HG02938 (cell line): Measurements from ENCODE around the gene TMEM108.

ENCODE experiments used
- ATAC-seq: cut with Tn5 transposase; IDR thresholded peaks from one replicate; pipeline ENCODE4 v1.9.1; 2021; ENCODE audit warnings: mild to moderate bottlenecking, moderate library complexity; ENCODE audit not compliant: unreplicated experiment

The TMEM108 gene

DNA sequence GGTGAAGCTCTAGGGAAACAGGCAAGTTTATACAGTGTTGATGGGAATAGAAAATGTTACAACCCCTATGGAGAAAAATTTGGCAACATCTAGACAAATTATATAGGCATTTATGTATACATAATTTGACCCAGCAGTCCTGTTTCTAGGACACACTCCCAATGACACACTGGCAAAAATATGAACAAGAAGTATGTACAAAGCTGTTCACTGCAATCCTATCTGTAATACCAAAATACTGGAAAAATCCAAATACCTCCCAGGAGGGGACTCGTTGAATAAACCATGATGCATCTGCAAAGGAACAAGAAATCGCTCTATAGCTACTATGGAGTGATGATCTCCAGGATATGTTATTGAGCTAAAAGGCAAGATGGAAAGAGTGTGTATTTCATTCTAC lies 370.2 kb downstream of the TMEM108 start:
- no peak for ATAC-seq

DNA sequence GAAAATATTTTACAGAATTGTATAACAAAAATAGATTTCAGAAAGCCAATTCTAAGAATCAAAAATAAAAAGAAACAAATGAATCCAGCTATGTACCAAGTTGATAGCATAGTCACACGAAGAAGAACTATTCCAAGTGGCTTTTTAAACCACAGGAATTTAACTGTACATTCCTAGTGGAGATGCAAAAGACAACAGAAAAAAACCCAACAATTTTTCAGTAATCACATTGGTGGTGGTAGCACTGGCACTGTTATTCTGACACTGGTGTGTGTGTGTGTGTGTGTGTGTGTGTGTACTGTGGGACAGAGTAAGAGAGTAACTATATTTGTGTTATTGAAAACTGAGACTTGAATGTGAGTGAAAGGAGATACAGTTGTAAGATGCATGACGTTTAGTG lies 370.8 kb downstream of the TMEM108 start:
- ATAC-seq, result no peak

DNA sequence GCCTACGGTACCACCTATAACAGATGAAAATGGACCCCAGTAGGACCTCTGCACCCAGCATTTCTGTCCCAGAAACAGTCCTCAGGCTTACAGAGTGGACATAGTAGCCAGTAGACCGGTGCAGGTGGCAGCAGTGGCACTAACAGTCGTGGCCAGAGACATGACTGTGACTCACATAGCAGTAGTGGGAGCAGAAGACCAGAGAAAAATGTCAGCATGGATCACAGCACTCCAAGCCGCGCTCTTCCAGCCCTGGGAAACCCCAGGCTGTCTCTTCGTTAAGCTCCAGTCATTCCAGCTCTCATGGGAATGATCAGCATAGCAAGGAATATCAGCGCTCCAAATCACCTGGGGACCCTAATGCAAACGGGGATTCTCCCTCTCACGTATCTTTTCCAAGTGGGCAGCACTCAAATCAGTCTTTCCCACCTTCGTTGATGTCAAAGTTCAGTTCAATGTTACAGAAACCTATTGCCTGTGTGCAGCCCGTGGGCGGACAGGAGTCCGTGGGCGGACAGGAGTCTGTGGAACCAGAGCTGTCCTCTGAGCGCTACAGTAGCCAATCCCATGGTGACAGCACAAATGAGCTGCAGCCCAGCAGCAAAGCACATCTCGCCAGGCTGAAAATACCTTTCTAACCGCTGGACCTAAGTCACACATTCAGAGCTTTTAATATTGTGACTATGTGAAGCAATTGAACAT lies 372.2 kb downstream of the TMEM108 start:
- ATAC-seq, result no peak

DNA sequence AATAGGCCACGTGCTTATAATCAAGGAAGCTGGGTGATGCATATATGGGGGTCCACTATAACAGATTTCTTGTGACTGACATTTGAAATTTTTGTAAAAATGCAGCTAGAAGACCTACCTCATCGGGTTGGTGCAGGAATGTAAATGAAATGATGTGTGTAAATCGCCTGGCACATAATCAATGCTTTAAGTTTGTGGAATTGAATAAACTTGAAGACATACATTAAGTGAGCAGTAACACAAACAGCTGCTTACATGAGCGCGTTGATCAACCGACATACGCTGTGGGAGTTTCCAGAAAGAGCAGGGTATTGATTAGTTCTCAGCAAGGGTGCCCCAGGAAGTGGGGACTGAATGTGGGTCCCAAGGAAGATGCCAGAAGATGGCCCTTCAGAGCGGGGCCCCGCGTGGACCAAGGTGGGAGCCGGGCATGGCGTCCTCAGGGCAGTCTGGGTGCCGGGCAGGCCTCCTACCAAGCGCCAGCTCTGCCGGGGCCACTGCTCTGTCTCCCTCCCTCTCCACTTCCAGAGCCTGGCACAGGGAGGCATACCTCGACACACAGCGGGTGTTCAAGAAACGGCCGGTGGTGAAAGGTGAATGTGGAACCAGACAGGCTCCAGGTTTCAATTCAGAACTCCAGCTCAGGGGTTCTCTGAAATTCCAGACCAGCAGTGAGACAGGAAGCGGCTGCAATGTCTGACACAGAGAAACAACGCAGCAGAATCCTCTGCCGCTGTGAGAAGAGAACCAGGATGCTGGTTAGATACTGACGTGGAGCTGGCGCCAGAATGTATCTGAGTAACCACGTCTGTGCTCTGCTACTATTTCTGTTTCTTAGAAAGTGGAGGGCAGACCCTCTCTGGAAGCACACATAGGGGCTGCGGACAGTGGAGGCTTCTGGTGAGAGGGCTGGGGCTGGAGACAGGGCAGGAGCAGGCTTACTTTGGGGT lies 374.3 kb downstream of the TMEM108 start:
- no peak for ATAC-seq

DNA sequence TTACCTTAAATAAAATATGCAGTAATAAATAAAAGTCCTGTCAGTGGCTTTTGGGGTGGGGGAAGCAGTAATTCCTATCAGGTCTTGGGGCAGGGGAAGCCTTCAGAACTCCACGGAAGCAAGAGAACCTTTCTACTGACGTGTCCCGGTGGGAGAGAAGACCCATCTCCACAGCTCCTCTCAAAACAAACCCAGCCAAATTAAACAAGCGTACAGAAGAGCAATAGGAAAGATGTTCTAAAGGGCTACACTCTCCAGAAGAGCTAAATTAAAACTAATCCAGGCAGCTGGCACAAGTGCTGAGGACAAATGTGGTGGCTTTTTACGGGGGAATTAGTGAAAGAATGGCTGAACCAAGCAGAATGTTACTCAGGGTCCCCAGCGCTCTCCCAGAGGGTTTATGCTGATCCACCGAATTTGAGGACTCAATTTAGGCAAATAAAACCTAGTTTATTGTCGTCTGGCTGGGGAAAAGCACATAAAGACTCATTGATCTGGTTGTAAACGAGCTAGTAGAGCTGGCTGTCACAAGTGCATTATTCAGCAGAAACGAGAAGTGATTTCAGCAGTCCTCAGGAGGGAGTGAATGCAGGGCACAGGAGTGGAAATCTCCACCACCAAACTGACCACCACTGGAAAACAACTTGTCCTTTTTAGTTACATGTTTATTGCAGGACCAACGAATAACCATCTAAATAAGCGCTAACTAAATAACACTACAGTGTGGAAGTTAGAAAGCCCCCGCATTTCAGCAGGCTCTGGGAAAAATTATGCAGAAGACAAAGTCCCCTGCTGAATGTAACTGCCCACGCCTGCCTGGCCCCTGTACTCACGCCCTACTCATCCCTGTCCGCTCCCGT lies 375.2 kb downstream of the TMEM108 start:
- no peak for ATAC-seq

DNA sequence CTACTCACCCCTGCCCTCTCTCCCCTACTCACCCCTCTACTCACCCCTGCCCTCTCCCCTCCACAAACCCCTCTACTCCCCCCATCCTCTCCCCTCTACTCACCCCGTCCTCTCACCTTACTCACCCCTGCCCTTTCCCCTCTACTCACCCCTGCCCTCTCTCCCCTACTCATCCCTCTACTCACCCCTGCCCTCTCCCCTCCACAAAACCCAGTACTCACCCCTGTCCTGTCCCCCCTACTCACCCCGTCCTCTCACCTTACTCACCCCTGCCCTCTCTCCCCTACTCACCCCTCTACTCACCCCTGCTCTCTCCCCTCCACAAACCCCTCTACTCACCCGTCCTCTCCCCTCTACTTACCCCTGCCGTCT lies 375.8 kb downstream of the TMEM108 start:
- no peak for ATAC-seq

DNA sequence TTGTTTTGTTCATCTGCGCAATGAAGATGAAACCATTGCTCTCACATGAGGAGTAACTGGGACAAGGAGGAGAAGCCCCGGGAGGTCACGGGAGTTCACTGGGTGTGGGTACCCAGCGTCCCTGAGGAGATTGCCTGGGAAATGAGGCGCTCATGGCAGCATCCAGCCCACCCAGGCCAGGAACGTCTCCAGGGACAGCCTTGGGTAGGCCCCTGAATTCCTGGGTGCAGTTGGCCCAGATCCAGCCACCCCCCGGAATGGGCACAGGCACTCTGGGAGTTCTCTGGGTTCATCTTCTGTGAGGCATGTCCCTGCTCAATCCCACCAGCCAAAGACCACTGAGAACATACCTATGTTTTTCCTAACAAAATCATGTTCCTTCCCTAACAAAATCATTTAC lies 380.2 kb downstream of the TMEM108 start:
- no peak for ATAC-seq

DNA sequence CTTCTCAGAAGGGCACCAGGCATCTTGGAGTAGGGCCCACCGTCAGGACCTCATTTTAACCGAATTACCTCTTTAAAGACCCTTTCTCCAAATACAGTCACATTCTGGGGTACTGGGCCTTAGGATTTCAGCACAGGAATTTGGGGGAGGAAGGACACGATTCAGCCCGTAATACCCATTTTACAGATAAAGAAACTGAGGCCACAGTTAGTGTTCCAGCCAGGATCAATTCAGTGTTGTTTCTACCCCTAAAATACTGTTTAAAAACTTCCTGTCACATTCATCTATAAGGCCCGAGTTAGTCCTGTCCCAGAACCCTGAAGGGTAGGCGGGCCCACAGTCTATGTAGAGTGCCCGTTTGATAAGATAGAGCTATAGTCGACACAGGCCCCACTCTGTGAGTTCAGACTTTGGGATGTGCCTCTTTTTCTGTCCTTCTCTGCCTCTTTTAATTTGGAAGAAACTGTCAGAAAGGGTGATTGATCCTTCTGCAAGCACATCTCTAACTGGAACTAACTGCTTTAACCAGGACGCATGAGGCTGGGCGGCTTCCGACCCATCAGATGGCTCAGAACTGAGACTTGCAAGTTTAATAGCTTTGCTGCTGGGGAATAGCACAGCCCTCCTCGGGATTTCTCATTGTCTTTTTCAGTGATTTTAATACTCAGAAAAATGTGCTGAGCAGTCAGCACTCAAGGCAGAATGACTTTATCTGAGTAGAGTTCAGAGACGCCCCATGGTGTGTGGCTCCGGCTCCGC lies 381.1 kb downstream of the TMEM108 start:
- ATAC-seq, result no peak

DNA sequence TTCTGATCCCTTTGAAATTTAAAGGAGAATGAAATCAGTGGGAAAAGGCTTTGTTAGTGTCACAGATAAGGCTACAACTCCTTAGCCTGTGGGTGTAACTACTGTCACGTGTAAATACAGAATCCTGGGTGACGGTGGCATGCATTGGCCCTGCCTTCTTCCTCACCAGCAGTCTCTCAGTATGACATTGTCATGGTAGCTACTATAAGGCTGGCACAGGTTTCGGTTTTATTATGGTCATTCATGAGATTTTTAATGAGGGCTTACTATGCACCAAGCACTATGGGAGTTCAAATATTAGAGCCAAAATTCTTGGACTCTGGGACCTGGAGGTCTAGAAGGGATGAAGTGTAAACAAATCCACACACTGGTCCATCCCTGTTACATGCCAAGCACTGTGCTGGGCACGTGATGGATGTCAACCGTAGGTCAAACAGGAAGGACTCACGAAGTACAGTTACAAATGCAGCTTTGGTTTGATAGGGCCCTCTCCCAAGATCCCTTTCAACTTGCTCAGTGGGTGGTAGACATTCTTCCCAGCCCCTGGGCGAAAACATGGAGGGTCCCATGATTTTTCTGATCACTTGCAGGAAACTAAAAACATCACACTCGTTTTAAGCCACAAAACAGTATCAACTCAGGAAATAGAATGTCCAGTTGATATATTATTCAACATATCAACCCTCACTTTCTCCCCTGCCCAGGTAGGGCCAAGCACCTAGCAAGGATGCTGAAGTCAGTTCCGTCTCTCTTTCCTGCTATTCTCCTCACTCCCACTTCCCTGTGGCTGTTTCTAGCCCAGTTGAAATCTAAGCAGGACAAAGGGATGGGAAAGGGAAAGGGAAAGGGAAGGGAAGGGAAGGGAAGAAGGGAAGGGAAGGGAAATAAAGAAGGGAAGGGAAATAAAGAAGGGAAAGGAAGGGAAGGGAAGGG lies 387.0 kb downstream of the TMEM108 start:
- no peak for ATAC-seq

DNA sequence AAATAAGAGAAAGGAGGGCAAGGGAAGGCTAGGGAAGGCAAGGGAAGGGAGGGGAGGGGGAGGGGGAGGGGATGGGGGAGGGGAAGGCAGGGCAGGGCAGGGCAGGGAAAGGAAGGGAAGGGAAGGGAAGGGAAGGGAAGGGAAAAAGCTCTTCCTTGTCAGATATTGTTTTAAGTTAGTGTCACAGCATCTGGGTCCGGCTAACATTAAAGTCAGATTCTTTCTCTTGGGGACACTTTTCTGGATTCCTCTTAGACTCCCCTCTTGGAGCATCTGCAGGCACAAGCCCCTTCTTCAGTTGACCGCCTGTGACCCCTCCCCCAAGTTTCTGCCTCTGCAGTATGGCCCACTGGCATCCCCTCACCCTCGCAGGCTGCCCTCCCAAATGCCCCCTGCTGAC lies 387.7 kb downstream of the TMEM108 start:
- ATAC-seq, result no peak

DNA sequence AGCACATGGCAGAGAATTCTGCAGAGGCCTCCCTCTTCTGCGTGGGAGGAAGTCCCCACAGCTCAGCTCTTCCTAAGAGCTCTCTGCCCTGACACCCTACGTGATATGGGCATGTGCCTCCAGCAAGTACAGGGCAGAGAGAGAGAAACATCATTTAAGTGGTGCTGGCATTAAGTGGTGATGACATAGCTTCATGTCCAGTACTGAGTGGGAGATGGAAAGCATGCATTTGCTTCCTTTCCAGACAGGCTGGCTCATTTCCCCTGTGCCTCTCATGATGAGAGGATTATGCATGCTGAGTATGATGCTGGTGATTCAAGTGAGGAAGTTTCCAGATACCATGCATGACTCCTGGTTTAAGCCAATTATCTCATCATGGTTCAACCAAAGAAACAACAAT lies 388.5 kb downstream of the TMEM108 start:
- ATAC-seq, result no peak

DNA sequence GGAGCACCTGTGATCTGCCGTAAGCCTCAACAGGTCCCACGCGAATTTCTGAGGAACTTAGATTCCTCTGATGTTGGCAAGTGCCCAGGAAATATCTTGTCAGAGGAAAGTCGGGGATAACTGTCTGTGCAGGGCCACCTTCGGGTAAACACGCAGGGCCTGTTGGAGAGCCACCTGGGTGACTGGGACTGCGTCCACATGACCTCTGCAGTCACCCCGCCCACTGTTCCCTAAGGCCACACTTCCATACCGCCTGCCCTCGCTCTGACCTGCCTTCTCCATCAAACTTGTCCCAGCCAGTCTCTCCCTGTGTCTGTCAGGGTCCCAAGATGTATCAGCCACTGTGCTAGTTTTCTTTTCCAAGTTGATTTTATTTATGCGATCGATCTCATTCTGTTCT lies 390.4 kb downstream of the TMEM108 start:
- ATAC-seq, result no peak

DNA sequence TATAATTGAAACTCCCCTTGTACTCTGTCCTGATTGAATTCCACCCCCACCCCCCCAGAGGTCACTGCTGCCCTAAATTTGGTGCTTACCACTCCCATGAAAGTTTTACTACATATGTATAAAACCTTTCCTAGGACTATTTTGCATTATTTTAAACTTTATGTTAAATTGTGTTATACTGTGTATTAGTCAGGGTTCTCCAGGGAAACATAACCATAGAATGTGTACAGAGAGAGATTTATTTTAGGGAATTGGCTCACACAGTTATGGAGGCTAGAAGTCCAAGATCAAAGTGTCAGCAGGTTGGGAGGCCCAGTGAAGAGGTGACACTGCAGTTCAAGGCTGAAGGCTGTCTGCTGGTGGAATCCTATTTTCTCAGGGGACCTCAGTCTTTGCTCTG lies 390.9 kb downstream of the TMEM108 start:
- ATAC-seq, result no peak

DNA sequence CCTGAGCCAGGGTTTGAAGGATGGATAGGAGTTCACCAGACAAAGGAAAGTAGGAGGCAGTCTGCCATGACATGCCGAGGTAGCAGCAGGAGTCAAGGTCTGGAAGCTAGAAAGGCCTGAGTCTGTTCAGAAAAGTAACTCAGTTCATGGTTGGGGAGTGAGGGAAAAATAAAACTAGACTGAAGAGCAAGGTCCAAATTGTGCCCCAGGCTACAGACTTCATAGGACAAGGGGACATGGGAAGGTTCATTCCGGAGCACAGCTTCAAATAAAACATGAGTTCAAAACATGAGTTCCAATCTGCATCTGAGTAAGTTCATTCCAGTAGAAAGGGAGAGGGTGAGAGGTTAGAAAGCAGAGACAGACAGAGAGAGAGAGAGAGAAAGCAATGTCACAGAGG lies 401.4 kb downstream of the TMEM108 start:
- ATAC-seq, result no peak

DNA sequence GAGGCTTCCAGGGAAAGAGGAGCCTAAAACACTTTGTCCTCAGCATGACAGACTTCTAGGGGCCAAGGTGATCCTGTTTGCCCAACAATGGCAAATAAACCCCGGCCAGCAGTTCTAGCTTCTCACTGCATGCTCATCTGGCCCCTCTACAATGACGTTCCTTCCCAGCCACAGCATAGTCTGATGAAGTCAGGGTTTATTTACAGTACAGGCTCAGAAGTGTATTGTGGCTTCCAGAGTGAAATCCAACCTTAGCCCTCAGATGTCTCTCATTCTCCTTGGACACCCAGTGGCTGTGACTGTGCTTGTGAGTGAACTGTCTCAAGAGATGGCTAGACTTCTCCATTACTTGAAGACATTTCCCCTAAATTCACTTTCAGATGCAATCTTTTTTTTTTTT lies 402.5 kb downstream of the TMEM108 start:
- ATAC-seq, result no peak

DNA sequence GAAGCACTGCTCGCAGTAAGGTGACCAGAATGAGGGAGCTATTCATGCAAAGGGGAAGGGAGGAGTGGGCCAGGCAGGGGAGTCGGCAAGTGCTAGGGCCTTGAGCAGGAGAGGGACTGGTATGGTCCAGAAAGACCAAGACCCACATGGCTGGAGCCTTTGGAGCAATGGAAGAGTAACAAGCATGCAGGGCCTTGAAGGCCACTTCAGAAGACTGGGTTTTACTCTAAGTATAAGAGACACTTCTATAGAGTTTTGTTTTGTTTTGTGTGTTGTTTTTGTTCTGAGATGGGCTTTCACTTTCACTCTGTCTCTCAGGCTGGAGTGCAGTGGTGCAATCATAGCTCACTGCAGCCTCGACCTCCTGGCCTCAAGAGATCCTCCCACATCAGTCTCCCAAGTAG lies 403.7 kb downstream of the TMEM108 start:
- ATAC-seq, result peak; percentile 81

DNA sequence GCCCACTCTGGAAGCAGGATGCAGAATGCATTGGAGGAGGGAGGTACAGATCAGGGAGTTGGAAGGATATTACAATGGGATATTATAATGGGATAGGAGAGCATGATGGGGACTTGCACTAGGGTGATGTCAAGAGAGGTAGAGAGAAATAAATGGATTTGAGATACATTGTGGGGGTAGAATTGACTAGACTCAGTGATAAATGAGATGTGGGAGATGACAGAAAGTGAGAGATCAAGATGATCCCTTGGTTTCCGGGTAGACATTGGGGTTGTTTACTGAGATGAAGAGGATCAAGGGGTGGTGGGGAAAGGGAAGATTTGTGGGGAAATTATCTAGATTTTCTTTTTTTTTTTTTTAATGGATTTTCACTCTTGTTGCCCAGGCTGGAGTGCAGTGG lies 404.3 kb downstream of the TMEM108 start:
- no peak for ATAC-seq

DNA sequence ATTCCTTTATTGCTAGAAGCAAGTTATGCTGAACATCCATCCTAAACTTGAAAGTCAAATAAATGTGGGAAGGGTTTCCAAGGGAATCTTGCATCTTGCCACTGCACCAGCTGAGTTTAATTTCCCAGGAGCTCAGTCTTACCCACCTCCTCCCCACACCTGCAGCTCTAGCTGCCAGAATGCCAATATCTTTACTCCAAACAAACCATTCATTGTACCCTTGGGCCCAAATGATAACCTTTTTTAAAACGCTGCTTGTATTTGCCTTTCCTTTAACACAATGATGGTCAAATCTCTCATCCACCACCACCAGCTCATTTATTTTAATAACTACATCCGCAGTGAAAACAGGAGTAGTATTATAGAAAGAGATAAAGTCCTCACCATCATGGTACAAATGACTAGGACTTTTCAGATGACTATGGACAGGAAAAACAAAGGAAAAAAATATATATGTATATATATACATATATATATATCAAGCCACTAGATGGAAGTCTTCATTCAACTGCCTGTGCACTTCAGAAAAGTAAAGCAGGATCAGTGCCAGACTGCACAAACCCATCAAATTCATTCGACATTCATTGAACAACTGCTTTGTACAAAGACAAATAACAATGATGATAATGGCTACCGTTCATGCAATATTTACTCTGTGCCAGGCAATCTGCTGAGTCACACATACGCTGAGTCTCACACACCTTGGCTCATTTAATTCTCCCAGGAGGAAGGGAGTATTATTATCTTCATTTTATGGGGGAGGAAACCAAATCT lies 405.6 kb downstream of the TMEM108 start:
- no peak for ATAC-seq

DNA sequence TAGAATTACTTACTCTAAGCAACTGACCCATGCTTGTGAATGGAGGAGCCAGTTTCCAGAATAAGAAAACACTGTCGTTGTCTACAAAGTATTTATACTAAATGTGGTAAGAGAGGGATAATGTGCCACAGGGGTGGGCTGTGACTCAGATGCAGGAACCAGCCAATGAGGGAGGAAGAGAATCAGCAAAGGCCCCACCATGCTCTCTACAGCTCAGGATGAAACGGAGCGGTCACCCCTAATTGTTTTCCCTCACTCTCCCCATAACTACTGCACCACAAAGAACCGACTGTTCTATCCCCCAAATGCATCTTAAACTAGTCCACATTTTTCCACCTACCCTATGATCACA lies 406.2 kb downstream of the TMEM108 start:
- ATAC-seq, result no peak
